Non-pigmented ciliary epithelial cell (primary cell): ENCODE results near the gene RNF126.
"Not testable (repeated sequence)": the region's sequence is repeated elsewhere in the genome, so short reads cannot be mapped to it uniquely, and the experiment has no call there.

ENCODE experiments used
- DNase-seq: peaks from one replicate; pipeline ENCODE4 v3.0.0-alpha.2; 2010; ENCODE audit warnings: low read depth

Gene RNF126

DNA sequence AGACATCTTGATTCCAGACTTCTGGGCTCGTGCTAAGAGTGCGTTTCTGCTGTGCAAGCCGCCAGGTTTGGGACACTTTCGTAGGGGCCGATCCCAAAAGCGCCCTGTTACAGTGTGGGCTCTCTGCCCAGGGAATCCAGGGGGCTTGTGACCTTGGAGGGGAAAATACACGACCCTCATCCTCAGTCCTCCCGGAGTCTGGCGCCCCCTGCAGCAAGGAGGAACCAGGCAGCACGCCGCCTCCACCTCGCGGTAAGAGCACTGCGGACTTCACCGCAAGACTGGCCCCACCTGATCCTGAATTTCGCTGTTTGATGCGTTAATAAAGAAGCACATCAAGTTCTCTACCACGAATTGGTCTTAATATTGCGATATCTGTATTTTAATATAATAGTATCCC lies 34.8 kb downstream of the RNF126 start:
- DNase-seq = no peak

DNA sequence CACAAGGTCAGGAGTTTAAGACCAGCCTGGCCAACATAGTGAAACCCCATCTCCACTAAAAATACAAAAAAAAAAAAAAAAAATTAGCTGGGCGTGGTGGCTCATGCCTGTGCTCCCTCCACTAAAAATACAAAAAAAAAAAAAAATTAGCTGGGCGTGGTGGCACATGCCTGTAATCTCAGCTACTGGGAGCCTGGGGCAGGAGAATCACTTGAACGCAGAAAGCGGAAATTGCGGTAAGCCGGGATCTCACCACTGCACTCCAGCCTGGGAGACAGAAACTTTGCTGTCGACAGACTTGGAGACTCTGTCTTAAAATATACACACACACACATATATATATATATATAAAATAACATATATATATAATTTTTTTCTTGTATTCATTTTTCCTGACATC lies 36.4 kb downstream of the RNF126 start:
- DNase-seq = not testable (repeated sequence)

- DNase-seq = no peak
Measured at GRCh38 chr19:625257-625656, 37.8 kb downstream of the RNF126 start.

- no peak for DNase-seq
Measured at GRCh38 chr19:624433-625109, 38.4 kb downstream of the RNF126 start.

- DNase-seq = peak; percentile 83
Measured at GRCh38 chr19:623974-624373, 39.0 kb downstream of the RNF126 start.

DNA sequence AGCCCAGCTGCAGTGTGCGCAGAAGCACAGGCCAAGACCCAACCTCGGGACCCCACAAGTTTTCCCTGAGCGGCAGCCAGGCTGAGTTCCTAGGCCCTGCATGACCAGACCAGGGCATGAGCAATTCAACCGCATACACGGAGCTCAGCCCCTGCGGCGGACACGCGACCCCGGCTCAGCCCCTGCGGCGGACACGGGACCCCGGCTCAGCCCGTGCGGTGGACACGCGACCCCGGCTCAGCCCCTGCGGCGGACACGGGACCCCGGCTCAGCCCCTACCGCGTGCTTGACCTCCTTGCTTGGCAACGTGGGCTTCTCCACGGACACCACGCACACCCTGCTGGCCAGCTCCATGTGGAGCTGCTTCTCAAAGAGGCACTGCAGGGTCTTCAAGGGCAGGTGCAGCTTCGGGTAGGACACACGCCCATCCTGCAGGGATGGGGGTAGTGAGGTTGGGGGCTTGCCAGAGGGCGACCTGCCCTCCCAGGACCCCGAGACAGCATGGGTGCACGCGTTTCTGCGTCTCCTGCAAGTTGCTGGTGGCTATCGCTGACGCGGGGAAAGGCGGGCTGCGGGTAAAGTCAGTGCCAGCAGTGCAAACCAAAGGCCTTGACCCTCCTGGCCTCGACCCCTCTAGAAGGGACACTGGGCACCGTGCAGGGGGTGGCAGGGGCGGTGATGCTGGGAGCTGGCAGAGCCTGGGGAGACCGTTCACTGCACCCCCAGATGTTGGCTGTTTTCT lies 39.7 kb downstream of the RNF126 start:
- DNase-seq = no peak

DNA sequence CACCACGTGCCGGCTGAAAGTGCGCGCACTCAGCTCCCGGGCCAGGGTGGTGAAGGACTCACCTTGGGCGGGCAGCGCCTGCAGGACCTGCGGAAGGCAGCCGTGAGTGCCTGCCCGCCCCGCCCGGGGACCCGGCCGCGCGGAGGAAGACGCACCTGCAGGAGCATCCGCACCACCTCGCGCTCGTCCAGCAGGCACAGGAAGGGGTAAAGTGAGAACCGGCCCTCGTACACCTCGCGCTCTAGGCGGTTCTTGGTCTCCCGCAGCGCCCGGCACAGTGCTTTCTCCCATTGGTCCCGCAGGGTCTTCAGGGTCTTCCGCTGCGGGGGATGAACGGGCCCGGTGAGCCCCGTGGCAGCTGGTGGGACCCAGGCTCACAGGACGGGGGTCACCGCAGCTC lies 40.3 kb downstream of the RNF126 start:
- no peak for DNase-seq

DNA sequence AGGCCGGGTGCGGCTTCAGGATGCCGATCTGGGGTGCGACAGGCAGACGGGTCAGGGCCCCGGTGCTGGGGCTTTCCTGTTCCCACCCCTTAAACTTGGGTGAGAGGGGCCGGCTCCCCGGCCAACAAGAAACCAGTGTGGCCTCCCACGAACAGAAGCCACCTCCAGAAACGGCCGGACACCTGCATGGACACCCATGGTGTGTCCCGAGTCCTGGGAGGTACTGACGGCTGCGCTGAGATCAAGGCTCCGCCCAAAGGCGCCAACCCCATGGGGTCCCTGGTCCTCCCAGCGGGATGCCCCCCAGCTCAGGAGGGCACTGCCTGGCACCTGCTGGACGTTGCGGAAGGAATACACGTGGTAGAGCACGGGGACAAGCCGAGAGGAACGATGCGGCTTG lies 41.2 kb downstream of the RNF126 start:
- DNase-seq = no peak

GRCh38 chr19:621191-621590 lies 41.8 kb downstream of the RNF126 start:
- DNase-seq = not testable (repeated sequence)

- DNase-seq = no peak
Measured at GRCh38 chr19:620166-620862, 42.7 kb downstream of the RNF126 start.

GRCh38 chr19:619286-620002 lies 43.6 kb downstream of the RNF126 start:
- no peak for DNase-seq

GRCh38 chr19:618674-619285 lies 44.2 kb downstream of the RNF126 start:
- DNase-seq = no peak

DNA sequence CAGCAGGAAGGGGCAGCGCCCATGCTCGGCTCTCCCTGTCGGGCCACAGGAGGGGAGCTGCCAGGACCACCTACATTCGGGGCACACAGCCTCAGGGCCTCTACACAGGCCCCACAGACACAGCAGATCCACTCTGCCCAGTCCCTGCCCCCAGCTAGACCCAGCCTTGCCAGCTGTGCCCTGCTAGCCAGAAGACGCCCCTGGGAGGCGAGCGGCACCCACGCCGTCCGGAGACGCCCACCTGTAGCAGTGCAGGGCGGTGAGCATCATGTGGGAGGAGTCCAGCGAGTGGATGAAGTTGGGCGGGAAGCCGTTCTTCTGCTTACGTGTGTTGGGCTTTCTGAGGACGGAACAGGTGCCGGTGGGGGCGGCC lies 44.8 kb downstream of the RNF126 start:
- no peak for DNase-seq

DNA sequence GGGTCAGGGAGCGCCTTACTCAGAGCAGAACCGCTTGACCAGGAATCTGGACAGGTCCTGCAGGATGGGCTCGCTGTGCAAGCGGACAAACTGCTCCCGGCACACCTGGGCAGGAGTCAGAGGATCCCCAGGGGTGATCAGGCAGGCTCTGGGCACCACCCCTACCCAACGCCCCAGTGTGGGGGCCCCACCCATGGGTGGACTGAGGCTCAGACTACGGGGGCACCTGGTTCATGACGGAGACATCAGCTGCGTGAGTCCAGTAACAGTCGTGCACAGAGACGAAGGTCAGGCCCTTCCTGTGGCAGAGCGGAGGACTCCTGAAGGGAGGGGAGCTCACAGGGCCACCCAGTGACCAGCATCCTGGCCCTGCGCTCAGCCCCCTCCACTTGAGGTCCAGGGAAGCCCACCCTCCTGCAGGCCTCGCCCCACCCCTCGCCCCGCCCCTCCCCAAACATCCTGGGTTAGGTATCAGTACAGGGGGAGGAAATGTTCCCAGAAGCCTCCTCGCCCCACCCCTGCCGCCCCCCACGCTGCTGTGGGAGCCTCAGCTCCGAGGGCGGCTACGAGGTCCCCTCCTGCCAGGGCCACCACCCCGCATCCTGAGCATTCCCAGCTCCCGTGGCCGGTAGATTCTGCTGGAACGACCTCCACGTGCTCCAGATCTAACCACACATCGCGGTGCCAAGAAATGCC lies 45.3 kb downstream of the RNF126 start:
- no peak for DNase-seq

- DNase-seq = no peak
Measured at GRCh38 chr19:616747-617526, 46.1 kb downstream of the RNF126 start.

- DNase-seq = no peak
Measured at GRCh38 chr19:616062-616700, 46.8 kb downstream of the RNF126 start.

- no peak for DNase-seq
Measured at GRCh38 chr19:615619-616018, 47.4 kb downstream of the RNF126 start.

DNA sequence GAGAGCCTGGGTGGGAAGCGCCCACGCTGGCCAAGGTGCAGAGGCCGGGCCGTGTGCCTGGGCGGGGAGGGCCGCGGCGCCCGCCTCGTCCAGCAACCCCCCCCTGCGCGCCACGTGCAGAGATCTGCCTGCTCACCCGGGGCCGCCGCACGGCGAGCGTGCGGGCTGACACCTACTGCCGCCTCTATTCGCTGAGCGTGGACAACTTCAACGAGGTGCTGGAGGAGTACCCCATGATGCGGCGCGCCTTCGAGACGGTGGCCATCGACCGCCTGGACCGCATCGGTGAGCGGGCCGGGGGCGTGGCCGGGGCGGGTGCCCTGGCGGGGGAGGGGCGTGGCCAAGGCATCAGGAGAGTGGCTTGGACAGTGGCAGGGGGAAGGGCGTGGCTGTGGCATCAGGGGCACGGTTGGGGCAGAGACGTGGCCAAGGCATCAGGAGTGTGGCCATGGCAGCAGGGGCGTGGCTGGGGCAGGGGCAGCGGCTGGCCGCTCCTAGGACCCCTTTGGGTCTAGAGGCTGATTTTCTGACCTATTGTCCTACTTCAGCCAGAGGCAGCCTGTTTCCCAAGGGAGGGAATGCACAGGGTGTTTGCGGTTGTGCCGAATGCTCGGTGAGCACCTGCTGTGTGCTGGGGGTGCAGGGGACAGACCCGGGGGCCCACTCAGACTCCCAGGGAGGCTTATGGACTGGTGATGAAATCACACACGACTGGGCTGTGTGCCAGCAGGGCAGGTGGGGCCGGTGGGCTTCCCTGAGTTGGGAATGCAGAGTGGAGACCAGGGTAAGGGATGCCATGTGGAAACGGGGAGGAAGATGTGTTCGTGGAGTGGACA lies 49.1 kb downstream of the RNF126 start:
- DNase-seq = no peak

DNA sequence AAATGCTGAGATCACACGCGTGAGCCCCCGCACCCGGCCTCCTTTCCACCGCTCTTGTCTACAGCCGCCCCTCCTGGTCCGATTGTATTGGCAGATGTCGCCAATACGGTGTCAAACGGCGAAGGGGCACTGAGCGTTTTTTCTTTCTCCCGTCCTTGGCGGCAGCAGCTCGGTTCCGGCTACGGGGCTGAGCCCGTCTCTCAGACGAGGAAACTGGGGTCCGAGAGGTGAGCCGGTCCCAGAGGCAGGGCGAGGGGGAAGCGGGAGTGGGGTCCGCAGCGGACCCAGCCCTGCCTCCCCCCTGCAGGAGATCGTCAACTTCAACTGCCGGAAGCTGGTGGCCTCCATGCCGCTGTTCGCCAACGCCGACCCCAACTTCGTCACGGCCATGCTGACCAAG lies 50.1 kb downstream of the RNF126 start:
- DNase-seq = no peak
